A673 (cell line): ENCODE data around the gene UAP1L1. TPM values are rescaled to one million over a fixed set of nuclear protein-coding genes. Genes with fewer than 3 reads are reported as not detected.

Source experiments
- BruUV-seq: library from RNA; stranded (reverse); fragments of 400-500 nt; replicated peaks from 2 replicates; lab custom pipeline; 2021; lab: Mats Ljungman, UMichigan
- CTCF ChIA-PET: fragments of 300-600 bp; sonication (Branson Sonifier 250); formaldehyde crosslinking; loops from one replicate; lab custom pipeline; 2022; ENCODE audit warnings: antibody characterized with exemption; lab: Charles Lee
- POLR2A ChIA-PET: fragments of 300-600 bp; sonication (Branson Sonifier 250); formaldehyde crosslinking; loops from one replicate; lab custom pipeline; 2022; ENCODE audit warnings: antibody characterized with exemption; ENCODE audit not compliant: low non-redundant PET; lab: Charles Lee
- DNase-seq: peaks from one replicate; pipeline ENCODE4 v3.0.0-alpha.2; 2015; ENCODE audit warnings: low spot score
- H3K27ac ChIP-seq: fragments of 200-600 bp; sonication (generic); 2 replicates; pipeline ENCODE4 v1.5.1; 2016; ENCODE audit warnings: mixed run types, low read depth, mild to moderate bottlenecking, mixed read lengths, antibody characterized with exemption, low read length; ENCODE audit not compliant: poor library complexity, severe bottlenecking
- H3K27me3 ChIP-seq: fragments of 200-600 bp; sonication (generic); replicated peaks from 2 replicates; pipeline ENCODE4 v1.6.1; 2017; ENCODE audit warnings: mixed run types, low read depth, mild to moderate bottlenecking, mixed read lengths, antibody characterized with exemption, low read length; ENCODE audit not compliant: insufficient read depth, poor library complexity
- H3K36me3 ChIP-seq: fragments of 200-600 bp; sonication (generic); 2 replicates; pipeline ENCODE4 v1.6.1; 2016; ENCODE audit warnings: mixed run types, mild to moderate bottlenecking, mixed read lengths, antibody characterized with exemption, low read length; ENCODE audit not compliant: insufficient read depth, poor library complexity, severe bottlenecking
- H3K4me1 ChIP-seq: fragments of 200-600 bp; sonication (generic); 2 replicates; pipeline ENCODE4 v1.6.1; 2017; ENCODE audit warnings: mixed run types, mild to moderate bottlenecking, mixed read lengths, antibody characterized with exemption, low read length; ENCODE audit not compliant: insufficient read depth, poor library complexity, severe bottlenecking
- H3K4me3 ChIP-seq: fragments of 200-600 bp; sonication (generic); 2 replicates; pipeline ENCODE4 v1.5.1; 2016; ENCODE audit warnings: low read depth, mixed run types, mild to moderate bottlenecking, mixed read lengths, low read length; ENCODE audit not compliant: poor library complexity, severe bottlenecking
- H3K9me3 ChIP-seq: fragments of 200-600 bp; sonication (generic); 2 replicates; pipeline ENCODE4 v1.6.1; 2016; ENCODE audit warnings: mixed run types, low read depth, mild to moderate bottlenecking, mixed read lengths, antibody characterized with exemption, low read length; ENCODE audit not compliant: poor library complexity, severe bottlenecking
- CTCF ChIP-seq: fragments of 300-800, 200-600 bp; sonication (generic); conservative IDR thresholded peaks from 2 replicates; pipeline ENCODE4 v1.5.1; 2017; ENCODE audit warnings: low read depth, mild to moderate bottlenecking, antibody characterized with exemption, low read length, moderate library complexity, mixed read lengths
- EZH2 ChIP-seq: fragments of 200-600 bp; sonication (generic); IDR thresholded peaks from 2 replicates; pipeline ENCODE4 v1.6.1; 2017; ENCODE audit warnings: borderline replicate concordance, low read depth, mild to moderate bottlenecking, mixed read lengths, antibody characterized with exemption, low read length; ENCODE audit not compliant: poor library complexity, severe bottlenecking
- intact Hi-C: fragments of 100-400 bp; cut with micrococcal nuclease; formaldehyde crosslinking; loops from one replicate; pipeline ENCODE4 v1.10.0; 2022; ENCODE audit not compliant: unreplicated experiment
- total RNA-seq: library from RNA; stranded (reverse); gene quantifications from 2 replicates; pipeline ENCODE4 v1.2.3, GENCODE V29; 2021

UAP1L1 gene
- total RNA-seq, 1 experiment from 2014 or later: 11.2 TPM

GRCh38 chr9:137034039-137034708 is 43.1 kb upstream of the UAP1L1 start:
- Histone ChIP-seq H3K4me3 (peak overlapping the region; percentile 22), H3K9me3 (no peaks in the 10 kb centered on the region), H3K4me1 (peaks cover 10% of the 10 kb centered on the region), H3K36me3 (peaks cover 2% of the 10 kb centered on the region), H3K27me3 (no peaks in the 10 kb centered on the region), H3K27ac (no peak overlapping the region)
- CTCF ChIA-PET: interaction anchor here (0.6 to 1.9 kb wide), 9 partner anchors 13 to 255 kb away, joined by 3 to 17 read pairs (median 3); partner anchors contain the start of genes MAN1B1, NPDC1 and TMEM141
- no TSS peak for BruUV-seq
- no peak for DNase-seq
- no peak for TF ChIP-seq CTCF
- TF ChIP-seq EZH2: no peak
- intact Hi-C loops: no loop called here
- POLR2A ChIA-PET: interaction anchor here (0.6 kb wide), 2 partner anchors 10 to 12 kb away, joined by 3 to 4 read pairs; no protein-coding TSS in a partner anchor

- BruUV-seq: no TSS peak
- H3K4me3 ChIP-seq: peak overlapping the region; percentile 22
- TF ChIP-seq CTCF (peak; percentile 96), EZH2 (no peak)
- peak; percentile 89 for DNase-seq
- H3K27me3 ChIP-seq: no peaks in the 10 kb centered on the region
- ChIA-PET POLR2A (interaction anchor here (0.6 kb wide), 2 partner anchors 10 to 13 kb away, joined by 3 to 4 read pairs; no protein-coding TSS in a partner anchor), CTCF (interaction anchor here (0.6 to 1.9 kb wide), 20 partner anchors 10 to 373 kb away, joined by 3 to 17 read pairs (median 3); partner anchors contain the start of genes AJM1, MAN1B1, NPDC1 and TMEM141)
- peaks cover 9% of the 10 kb centered on the region for H3K4me1 ChIP-seq
- H3K27ac ChIP-seq: no peak overlapping the region
- peaks cover 10% of the 10 kb centered on the region for H3K36me3 ChIP-seq
- intact Hi-C loops: loop anchor here (1.0 kb wide), 1 partner anchor 248 kb away; no protein-coding TSS in a partner anchor
- no peaks in the 10 kb centered on the region for H3K9me3 ChIP-seq
Measured at GRCh38 chr9:137034709-137035506, 42.4 kb upstream of the UAP1L1 start.

GRCh38 chr9:137035507-137035834 is 41.8 kb upstream of the UAP1L1 start:
- intact Hi-C loops: loop anchor here (1.0 kb wide), 1 partner anchor 248 kb away; no protein-coding TSS in a partner anchor
- peaks cover 9% of the 10 kb centered on the region for H3K4me1 ChIP-seq
- CTCF ChIA-PET: interaction anchor here (0.6 to 1.9 kb wide), 17 partner anchors 9 to 373 kb away, joined by 3 to 17 read pairs (median 3); partner anchors contain the start of genes AJM1, NPDC1 and TMEM141
- DNase-seq: no peak
- no peaks in the 10 kb centered on the region for H3K9me3 ChIP-seq
- POLR2A ChIA-PET: no interaction called here
- no TSS peak for BruUV-seq
- TF ChIP-seq EZH2: no peak
- peak; percentile 31; the same call in 1 of the 2 replicates for TF ChIP-seq CTCF
- no peaks in the 10 kb centered on the region for H3K27me3 ChIP-seq
- no peak overlapping the region for H3K4me3 ChIP-seq
- H3K36me3 ChIP-seq: peaks cover 11% of the 10 kb centered on the region
- H3K27ac ChIP-seq: no peak overlapping the region
